ENCODE data around the gene ATP6V0B. TPM values are rescaled to one million over a fixed set of nuclear protein-coding genes. Genes with fewer than 3 reads are reported as not detected.

Gene ATP6V0B
- total RNA-seq, 1 donor from 2014 or later = 75.5 TPM

DNA sequence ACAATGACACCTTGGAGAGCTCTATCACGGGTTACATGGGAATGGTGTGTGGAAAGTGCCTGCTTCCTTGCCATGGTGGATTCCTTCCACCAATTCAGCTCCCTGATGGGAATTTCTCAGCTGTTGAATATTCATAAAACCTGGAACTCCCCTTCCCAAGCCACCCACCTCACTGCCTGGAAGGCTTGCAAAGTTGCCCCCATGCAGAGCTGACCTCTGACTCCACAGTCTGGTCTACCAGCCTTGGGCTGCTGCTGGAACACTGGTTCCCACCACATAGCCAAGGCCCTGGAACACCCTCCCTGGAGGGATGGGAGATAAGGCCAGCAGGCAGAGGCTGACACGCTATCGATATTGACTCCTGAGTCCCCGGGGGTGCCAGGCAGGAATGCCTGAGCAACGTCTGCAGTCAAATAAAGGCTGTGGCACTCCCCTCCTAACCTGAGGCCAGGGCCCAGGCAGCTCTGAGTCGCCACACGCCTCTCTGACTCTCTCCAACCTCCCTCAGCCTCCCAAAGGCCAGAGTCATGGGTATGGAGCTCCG lies 25.4 kb downstream of the ATP6V0B start:
- ATAC-seq (ENCODE audit: low read depth) = no peak
- Mint-ChIP-seq H3K27ac (no peak overlapping the region), H3K9me3 (no peaks in the 10 kb centered on the region), H3K27me3 (no peaks in the 10 kb centered on the region), H3K4me3 (no peak overlapping the region), H3K36me3 (ENCODE audit: low read depth) (no peaks in the 10 kb centered on the region), H3K4me1 (peaks cover 2% of the 10 kb centered on the region)
- no peak for TF ChIP-seq CTCF (IDR thresholded peaks at IDR 0.05)
- ChIA-PET POLR2A (interaction anchor here (0.5 kb wide), 1 partner anchor 47 kb away, joined by 3 read pairs; no protein-coding TSS in a partner anchor), CTCF (interaction anchor here (9.2 kb wide), 1 partner anchor 35 kb away, joined by 150 read pairs; no protein-coding TSS in a partner anchor)
- intact Hi-C loops (cut with micrococcal nuclease) = no loop called here
- no peak for DNase-seq

- POLR2A ChIA-PET = no interaction called here
- Mint-ChIP-seq H3K4me1 (no peaks in the 10 kb centered on the region), H3K27me3 (no peaks in the 10 kb centered on the region), H3K9me3 (no peaks in the 10 kb centered on the region), H3K36me3 (ENCODE audit: low read depth) (no peaks in the 10 kb centered on the region), H3K27ac (no peak overlapping the region), H3K4me3 (no peak overlapping the region)
- intact Hi-C loops (cut with micrococcal nuclease) = no loop called here
- no peak for TF ChIP-seq CTCF (IDR thresholded peaks at IDR 0.05)
- no peak for DNase-seq
- ATAC-seq (ENCODE audit: low read depth) = no peak
- CTCF ChIA-PET = interaction anchor here (9.2 kb wide), 1 partner anchor 33 kb away, joined by 150 read pairs; no protein-coding TSS in a partner anchor
Measured at GRCh38 chr1:44002165-44002564, 27.4 kb downstream of the ATP6V0B start.

DNA sequence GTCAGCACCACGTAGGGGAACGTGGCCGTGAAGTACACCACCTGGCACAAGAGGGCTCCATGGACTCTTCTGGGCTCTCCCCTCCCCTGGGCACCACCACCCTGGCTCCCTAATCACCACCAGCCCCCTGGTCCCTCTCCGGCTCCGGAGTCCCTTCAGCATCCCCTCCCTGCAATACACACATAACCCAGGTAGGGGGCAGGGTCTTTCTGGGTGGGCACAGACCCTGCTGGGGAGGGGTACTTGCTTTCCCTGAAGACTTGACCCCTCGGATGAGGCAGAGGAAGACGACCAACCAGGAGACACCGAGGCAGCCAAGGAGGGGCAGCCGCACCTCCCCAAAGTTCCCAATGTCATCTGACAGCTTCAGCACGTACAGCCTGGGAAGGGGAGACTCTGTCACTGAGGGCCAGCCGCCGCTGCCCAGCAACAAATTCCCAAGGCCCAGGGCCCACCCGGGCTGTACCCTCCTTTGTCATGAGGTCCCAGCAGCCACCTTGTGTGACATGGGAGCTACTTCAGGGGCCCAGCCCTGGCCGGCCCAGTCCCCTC lies 27.9 kb downstream of the ATP6V0B start:
- intact Hi-C loops (cut with micrococcal nuclease) = no loop called here
- Mint-ChIP-seq H3K36me3 (ENCODE audit: low read depth) (no peaks in the 10 kb centered on the region), H3K27me3 (no peaks in the 10 kb centered on the region), H3K4me3 (no peak overlapping the region), H3K27ac (no peak overlapping the region), H3K9me3 (no peaks in the 10 kb centered on the region), H3K4me1 (no peaks in the 10 kb centered on the region)
- no peak for TF ChIP-seq CTCF (IDR thresholded peaks at IDR 0.05)
- no peak for DNase-seq
- POLR2A ChIA-PET = no interaction called here
- no peak for ATAC-seq (ENCODE audit: low read depth)
- CTCF ChIA-PET = interaction anchor here (9.2 kb wide), 1 partner anchor 33 kb away, joined by 150 read pairs; no protein-coding TSS in a partner anchor

- POLR2A ChIA-PET = interaction anchor here (0.6 kb wide), 1 partner anchor 14 kb away, joined by 5 read pairs; no protein-coding TSS in a partner anchor
- Mint-ChIP-seq H3K4me1 (no peaks in the 10 kb centered on the region), H3K36me3 (ENCODE audit: low read depth) (no peaks in the 10 kb centered on the region), H3K27ac (no peak overlapping the region), H3K4me3 (no peak overlapping the region), H3K27me3 (no peaks in the 10 kb centered on the region), H3K9me3 (no peaks in the 10 kb centered on the region)
- ATAC-seq (ENCODE audit: low read depth) = no peak
- intact Hi-C loops (cut with micrococcal nuclease) = no loop called here
- CTCF ChIA-PET = no interaction called here
- TF ChIP-seq CTCF (IDR thresholded peaks at IDR 0.05) = no peak
- no peak for DNase-seq
Measured at GRCh38 chr1:44008259-44008658, 33.5 kb downstream of the ATP6V0B start.

DNA sequence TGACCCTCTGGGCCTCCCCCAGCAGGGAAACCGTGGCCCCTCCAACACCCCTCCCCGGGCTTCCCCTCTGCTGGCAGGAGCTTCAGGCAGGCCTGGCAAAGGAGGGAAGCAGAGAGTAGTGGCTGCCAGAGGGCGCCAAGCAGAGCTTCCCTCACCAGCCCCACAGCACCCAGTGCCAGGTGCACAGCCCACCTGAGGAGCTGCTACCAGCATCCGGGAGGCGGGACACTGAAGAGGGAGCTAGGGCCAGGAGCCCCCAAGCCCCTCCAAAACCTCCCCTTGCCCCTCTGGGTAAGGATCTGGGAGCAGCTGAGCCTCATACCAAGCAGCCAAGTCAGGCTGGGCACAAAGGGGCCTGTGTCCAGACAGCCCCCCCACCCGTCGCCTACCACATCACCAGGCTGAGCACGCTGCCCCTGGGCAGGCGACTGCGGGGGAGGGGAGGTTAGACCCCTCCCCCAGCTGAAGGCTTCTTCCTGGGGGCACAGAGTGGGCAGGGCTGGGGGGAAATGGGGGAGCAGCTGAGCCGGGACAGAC lies 36.2 kb downstream of the ATP6V0B start:
- H3K27ac Mint-ChIP-seq = no peak overlapping the region
- no peak for ATAC-seq (ENCODE audit: low read depth)
- POLR2A ChIA-PET = interaction anchor here (0.6 kb wide), 1 partner anchor 1555 kb away, joined by 3 read pairs; no protein-coding TSS in a partner anchor
- CTCF ChIA-PET = interaction anchor here (1.0 to 3.1 kb wide), 2 partner anchors 26 to 37 kb away, joined by 3 to 10 read pairs; no protein-coding TSS in a partner anchor
- no peak overlapping the region for H3K4me3 Mint-ChIP-seq
- H3K4me1 Mint-ChIP-seq = no peaks in the 10 kb centered on the region
- peaks cover 6% of the 10 kb centered on the region for H3K27me3 Mint-ChIP-seq
- no peak for TF ChIP-seq CTCF (IDR thresholded peaks at IDR 0.05)
- no peaks in the 10 kb centered on the region for H3K36me3 Mint-ChIP-seq (ENCODE audit: low read depth)
- no peaks in the 10 kb centered on the region for H3K9me3 Mint-ChIP-seq
- DNase-seq = no peak
- intact Hi-C loops (cut with micrococcal nuclease) = no loop called here
